Measurements from ENCODE around the gene POLQ.
"Not testable (repeated sequence)": the region's sequence is repeated elsewhere in the genome, so short reads cannot be mapped to it uniquely, and the experiment has no call there.

The POLQ gene

DNA sequence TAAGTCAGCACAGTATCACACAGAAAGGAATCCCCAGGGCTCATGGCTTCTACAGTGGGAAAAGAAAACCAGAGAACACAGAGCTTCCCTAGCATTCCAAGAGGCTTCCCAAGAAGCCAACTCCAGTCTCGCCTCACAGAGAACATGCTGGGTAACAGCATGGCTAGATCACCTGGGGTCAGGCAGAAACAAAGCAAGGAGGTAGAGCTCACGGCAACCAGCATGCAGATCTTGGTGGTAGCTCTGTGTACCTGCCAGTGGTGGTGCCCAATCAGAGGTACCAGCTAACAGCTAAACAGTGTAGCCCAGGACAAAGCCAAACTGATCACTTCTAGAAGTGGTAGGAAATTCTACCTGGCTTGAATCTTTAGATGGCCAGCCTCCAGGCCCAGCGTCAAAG lies 31.3 kb downstream of the POLQ start:
- DNase-seq = no peak

DNA sequence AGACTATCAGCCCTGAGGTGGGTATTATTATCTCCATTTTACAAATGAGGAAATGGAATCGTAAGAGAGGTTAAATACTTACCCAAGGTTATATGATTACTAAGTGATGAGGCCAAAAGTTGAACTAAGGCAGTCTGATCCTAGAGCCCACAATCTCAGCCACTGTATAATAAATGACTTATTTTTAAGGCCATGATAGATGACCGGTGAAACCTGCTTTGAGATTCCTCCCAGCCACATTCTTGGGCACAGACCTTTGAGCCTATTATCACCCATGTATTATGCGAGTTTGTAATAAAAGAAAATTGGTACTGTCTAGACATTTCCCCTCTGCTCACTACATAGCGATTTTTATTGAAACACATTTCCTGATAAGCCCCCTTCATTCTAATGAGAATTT lies 37.4 kb downstream of the POLQ start:
- no peak for DNase-seq

- DNase-seq = no peak
Measured at GRCh38 chr3:121505256-121505655, 40.5 kb downstream of the POLQ start.

- DNase-seq = no peak
Measured at GRCh38 chr3:121504618-121505017, 41.2 kb downstream of the POLQ start.

GRCh38 chr3:121496786-121497185 lies 49.0 kb downstream of the POLQ start:
- DNase-seq = no peak

DNA sequence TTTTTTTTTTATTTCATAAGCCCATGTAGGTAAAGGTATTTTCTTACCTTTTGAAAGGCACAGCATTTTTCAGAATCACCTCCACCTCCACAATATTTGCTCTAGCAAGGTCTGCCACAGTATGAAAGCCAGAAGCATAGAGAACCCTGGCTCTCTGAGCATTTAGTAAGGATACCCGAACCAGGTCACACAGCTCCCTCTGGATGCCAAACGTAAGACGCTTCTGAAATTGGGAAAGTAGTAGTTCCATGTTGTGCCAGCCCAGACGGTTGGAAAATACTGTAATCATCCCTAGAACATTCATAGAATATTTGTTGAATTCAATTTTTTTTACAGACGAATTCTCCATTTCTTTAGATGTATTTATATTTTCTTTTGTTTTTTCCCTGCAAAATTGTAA lies 52.4 kb downstream of the POLQ start:
- no peak for DNase-seq

GRCh38 chr3:121491683-121492320 lies 54.0 kb downstream of the POLQ start:
- DNase-seq = no peak

DNA sequence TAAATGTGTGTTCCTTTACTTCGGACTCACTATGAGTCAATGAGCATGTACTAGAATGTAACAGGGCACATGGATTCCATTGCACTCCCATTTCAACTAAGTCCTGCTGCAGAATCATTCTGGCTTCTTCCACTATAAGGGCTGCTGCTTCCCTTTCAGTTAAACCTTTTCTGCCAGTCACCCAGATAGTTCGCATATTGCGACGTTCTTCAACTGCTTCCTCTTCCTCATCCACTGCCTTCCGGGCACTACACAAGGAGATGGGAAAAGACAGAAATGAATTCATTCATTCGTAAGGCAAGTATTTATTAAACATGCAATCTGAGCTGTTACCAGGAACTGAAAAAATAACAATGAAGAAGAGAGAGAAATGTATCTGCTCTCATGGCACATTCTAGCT lies 55.6 kb downstream of the POLQ start:
- DNase-seq = no peak

- no peak for DNase-seq
Measured at GRCh38 chr3:121488628-121489027, 57.2 kb downstream of the POLQ start.

- no peak for DNase-seq
Measured at GRCh38 chr3:121483290-121483689, 62.5 kb downstream of the POLQ start.

DNA sequence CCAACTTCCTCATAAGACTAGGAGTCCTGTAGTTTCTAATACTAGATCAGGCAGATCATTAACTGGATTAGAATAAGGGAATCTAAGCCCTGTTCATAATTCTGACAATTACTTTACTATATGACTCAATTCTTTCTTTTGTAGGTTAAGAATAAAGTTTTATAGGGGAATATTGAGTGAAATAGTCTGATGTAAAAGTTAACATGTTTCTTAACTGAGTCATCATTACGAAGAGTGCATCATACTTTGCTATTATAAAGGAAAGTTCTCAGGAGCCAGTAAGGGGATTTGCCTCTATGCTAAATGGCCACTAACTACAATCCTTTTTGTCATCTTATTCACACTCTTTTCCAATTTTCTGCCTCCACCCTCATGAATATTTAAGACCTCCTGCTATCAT lies 63.1 kb downstream of the POLQ start:
- DNase-seq = no peak

DNA sequence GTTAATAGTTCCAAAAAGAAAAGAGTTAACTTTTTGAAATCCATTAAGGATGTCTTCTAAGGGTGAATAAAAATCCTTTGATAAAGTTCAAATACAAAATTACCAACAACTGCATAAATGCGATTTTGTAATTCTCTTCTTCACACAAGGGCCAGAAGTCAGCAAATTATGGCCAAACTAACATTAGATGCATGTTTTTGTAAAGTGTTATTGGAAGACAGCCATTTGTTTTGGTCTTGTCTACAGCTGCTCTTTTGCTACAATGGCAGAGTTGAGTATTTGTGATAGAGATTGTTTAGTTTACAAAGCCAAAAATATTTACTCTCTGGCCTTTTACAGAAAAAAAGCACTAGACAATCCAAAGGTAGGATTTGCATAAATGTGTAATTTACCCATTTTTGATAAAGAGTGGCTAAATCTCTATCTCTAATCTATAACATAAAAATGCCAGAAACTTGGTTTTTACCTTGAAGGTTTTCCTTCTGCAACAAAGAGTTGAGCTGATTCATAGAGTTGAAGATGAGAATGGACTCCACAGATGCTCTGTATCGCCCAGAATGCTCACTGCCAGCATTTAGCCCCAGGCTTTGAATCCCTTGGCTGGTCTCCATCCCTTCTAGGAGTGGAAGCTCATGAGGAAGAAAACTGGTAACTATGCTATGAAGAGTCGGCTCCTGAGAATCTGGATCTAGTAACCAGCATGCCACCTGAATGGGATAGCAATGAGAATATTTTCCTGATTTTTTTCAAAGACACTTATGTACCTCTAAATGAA lies 64.5 kb downstream of the POLQ start:
- no peak for DNase-seq

- DNase-seq = no peak
Measured at GRCh38 chr3:121477589-121477988, 68.2 kb downstream of the POLQ start.

- DNase-seq = no peak
Measured at GRCh38 chr3:121473001-121473400, 72.8 kb downstream of the POLQ start.

GRCh38 chr3:121467085-121467484 lies 78.7 kb downstream of the POLQ start:
- no peak for DNase-seq

GRCh38 chr3:121463745-121464144 lies 82.0 kb downstream of the POLQ start:
- DNase-seq = no peak

DNA sequence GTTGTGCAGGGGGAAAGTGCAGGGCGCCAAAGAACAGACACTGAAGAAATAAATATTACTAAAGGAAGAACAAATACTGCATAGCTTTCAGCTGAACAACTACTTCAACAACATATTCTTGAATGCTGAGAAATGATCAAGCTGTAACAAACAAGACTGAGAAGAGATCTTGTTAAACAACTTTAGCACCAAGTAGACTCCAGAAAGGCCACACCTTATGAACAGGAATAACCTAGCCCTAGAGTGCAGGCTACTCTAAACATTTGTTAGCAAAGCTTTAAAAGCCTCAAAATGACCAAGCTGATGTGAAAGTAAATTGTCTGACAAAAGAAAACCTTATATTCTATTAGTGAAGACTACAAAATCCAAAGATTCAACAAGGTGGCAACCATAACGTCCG lies 83.2 kb downstream of the POLQ start:
- DNase-seq = no peak

- not testable (repeated sequence) for DNase-seq
Measured at GRCh38 chr3:121451752-121452151, 94.0 kb downstream of the POLQ start.

DNA sequence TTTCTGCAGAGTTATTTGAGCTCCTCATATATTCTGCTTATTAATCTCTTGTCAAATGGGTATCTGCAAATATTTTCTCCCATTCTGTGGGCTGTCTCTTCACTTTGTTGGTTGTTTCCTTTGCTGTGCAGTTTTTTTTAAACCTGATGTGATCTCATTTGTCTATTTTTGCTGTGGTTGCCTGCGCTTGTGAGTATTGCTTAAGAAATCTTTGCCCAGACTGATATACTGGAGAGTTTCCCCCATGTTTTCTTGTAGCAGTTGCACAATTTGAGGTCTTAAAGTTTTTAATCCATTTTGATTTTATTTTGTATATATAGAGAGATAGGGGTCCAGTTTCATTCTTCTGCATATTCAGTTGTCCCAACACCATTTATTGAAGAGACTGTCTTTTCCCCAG lies 102.3 kb downstream of the POLQ start:
- no peak for DNase-seq

DNA sequence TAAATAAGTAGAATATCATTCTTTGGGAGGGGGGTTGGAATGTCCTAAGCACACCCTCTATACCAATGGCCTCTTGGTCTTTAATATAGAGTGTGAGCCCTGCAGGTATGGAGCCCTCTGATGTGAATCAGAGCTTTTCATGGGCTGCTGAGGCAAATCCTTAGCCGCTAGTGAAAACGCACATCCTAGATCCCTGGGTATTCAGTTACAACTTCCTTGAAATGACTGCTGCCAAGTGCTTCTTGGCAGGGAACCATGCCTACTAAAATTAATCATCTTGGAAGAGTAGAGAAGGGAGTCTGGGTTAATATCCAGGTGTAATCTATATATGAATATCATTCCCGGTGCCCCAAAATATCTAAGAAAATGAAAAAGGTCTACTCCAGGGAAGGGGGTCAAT lies 109.1 kb downstream of the POLQ start:
- DNase-seq = no peak

DNA sequence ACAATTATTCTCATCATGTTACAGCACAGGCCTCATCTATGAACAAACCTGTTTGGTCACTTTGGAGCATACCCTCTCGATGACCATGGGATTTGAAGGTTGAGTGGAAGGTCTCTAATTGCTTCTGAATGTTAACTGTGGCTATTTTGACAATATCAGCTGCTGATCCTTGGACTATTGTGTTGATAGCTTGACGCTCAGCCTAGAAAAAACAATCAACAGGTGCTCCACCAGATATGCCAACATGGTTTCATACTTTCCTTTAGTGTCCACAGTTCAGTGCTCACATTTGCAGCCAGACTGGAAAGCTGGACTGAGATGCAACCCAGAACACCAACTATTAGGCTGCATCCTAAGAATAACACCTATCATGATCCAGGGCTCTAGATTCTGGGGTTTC lies 109.7 kb downstream of the POLQ start:
- DNase-seq = no peak

DNA sequence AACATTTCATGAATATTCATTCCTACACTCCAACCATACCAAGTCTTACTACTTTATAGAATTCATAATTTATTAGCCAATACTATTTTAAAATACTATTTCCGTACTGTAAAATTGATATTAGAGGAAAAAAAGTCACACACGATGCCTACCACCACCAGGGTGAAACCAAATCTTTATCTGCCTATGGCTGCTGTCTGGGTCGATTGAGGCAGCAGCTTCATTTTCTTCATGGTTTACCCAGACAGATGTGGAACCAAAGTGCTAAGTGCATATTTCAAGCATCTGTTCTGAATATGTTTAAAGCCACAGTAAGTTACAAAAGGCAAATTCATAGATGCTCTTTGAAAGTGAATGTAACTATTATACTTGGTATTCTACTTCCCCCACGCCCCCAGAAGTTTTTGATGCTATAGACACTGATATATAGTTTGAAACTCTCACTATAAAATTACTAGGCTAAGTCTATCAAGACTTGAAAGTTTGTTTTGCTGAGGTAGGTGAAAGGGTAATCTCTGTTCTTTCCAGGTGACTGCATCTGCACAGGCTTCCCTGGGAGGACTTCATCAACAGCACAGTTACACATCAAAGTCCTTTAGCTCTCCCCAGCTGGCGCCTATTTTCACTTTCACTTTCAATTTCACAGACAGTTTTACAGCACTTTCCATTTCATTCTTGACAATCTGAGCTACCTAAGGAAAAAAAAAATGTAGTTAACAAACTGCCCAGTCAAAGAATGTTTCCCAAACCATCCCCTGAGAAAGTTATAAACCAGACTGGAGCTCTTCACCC lies 113.9 kb downstream of the POLQ start:
- DNase-seq = no peak
